Measurements from ENCODE around the gene GALNT9. TPM values are rescaled to one million over a fixed set of nuclear protein-coding genes. Genes with fewer than 3 reads are reported as not detected.

GALNT9 gene
- total RNA-seq, 6 donors from 2014 or later, result 0.26 TPM; not detected in 5

DNA sequence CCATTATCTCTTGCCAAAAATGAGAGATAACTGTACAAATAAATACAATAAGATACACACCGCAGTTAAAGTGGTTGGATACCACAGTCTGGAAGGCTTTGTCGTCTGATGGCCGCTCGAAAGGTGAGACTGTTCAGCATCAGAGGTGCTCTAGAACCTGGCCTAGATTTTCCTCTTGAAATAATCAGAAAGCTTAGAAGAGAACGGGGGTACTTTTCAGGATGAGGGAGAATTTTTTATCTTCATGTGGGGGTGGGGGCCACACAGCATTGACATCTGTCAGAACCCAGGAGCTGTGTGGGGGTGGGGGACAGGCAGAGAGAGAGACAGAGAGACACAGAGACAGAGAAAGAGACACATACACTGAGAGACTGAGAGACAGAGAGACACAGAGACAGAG, 90.5 kb downstream of the GALNT9 start:
- ATAC-seq (ENCODE audit: low FRiP score in 2 of 2), result no peak
- Histone ChIP-seq H3K4me3 (no peak overlapping the region), H3K36me3 (no peaks in the 10 kb centered on the region), H3K27me3 (no peaks in the 10 kb centered on the region), H3K4me1 (peaks cover 0 to 5% (median 0%) of the 10 kb centered on the region in 4 donors), H3K27ac (no peak overlapping the region), H3K9me3 (no peaks in the 10 kb centered on the region)
- TF ChIP-seq POLR2AphosphoS5 (IDR thresholded peaks at IDR 0.05) (no peak), POLR2A (IDR thresholded peaks at IDR 0.05) (no peak), EP300 (IDR thresholded peaks at IDR 0.05) (no peak)
- TF ChIP-seq, protein P1, sequence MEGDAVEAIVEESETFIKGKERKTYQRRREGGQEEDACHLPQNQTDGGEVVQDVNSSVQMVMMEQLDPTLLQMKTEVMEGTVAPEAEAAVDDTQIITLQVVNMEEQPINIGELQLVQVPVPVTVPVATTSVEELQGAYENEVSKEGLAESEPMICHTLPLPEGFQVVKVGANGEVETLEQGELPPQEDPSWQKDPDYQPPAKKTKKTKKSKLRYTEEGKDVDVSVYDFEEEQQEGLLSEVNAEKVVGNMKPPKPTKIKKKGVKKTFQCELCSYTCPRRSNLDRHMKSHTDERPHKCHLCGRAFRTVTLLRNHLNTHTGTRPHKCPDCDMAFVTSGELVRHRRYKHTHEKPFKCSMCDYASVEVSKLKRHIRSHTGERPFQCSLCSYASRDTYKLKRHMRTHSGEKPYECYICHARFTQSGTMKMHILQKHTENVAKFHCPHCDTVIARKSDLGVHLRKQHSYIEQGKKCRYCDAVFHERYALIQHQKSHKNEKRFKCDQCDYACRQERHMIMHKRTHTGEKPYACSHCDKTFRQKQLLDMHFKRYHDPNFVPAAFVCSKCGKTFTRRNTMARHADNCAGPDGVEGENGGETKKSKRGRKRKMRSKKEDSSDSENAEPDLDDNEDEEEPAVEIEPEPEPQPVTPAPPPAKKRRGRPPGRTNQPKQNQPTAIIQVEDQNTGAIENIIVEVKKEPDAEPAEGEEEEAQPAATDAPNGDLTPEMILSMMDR (IDR thresholded peaks at IDR 0.05), result no peak
- DNase-seq, result no peak
- WGBS, 2 donors, result 60 to 79% methylated on average over 5 of the region's 5 CpGs

DNA sequence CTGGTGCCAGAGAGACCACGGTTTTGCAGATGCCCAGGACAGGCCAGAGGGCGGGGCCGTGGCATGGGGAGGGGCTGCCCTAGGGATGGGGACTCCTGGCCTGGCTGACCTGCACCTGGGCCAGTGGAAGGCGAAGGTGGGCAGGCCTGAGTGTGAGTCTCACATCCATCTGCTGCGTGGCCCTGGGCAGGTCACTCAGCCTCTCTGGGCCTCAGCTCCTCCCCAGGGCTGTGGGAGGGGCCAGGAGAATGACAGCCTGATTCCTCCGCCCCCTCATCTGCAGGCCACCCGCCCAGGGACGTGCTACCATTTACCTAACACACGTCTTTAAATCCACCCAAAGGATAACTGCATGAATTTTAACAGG, 90.9 kb downstream of the GALNT9 start:
- H3K27me3 ChIP-seq, result no peaks in the 10 kb centered on the region
- DNase-seq, result no peak
- H3K9me3 ChIP-seq, result no peaks in the 10 kb centered on the region
- TF ChIP-seq, protein P1 (IDR thresholded peaks at IDR 0.05), result no peak
- no peak for TF ChIP-seq POLR2AphosphoS5 (IDR thresholded peaks at IDR 0.05)
- WGBS, 2 donors, result 56 to 81% methylated on average over 4 to 9 of the region's 9 CpGs
- no peak overlapping the region for H3K27ac ChIP-seq
- ATAC-seq (ENCODE audit: low FRiP score in 2 of 2), result peak; percentile 21 to 59
- no peak overlapping the region for H3K4me3 ChIP-seq
- H3K4me1 ChIP-seq, result peaks cover 0 to 5% (median 0%) of the 10 kb centered on the region in 4 donors
- H3K36me3 ChIP-seq, result no peaks in the 10 kb centered on the region

DNA sequence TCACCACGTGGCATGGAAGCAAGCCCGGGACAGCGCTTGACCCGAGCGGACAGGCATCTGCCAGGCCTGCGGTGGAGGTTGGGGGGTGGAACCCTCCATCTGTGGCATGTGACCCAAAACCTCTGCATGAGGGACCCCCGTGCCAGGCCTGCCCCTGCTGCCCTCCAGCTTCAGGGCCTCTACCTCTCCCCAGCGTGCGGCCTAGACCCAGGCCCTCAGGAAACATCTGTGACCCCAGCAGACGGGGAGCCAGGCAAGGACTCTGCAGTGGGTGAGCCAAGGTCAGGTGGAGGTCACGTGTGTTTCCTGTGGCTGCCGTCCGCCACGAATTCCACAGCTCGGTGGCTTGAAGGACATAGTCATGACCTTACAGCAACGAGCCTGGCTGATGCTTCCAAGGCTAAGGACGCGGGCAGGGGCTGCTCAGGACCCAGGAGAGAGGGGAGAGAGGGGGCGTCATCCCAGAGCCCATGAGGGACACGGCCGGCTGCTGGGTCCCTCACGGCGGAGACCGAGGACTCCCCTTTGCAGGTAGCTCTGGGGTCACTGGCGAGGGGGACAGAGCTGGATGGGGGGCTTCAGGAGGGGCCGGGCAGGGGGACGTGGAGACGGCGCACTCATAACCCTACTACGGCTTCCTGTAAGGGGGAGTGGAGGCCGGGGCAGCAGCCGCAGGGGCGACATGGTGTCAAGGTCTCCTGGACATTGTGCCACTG, 91.5 kb downstream of the GALNT9 start:
- H3K36me3 ChIP-seq, result no peaks in the 10 kb centered on the region
- H3K9me3 ChIP-seq, result no peaks in the 10 kb centered on the region
- WGBS, 2 donors, result 80 to 82% methylated on average over 10 to 30 of the region's 33 CpGs
- TF ChIP-seq, protein P1 (IDR thresholded peaks at IDR 0.05), result no peak
- TF ChIP-seq EP300 (IDR thresholded peaks at IDR 0.05) (no peak), POLR2AphosphoS5 (IDR thresholded peaks at IDR 0.05) (no peak), POLR2A (IDR thresholded peaks at IDR 0.05) (no peak)
- peak in 1 of 2 donors; percentile 80 for DNase-seq
- no peaks in the 10 kb centered on the region for H3K27me3 ChIP-seq
- no peak overlapping the region for H3K4me3 ChIP-seq
- H3K4me1 ChIP-seq, result peaks cover 0 to 5% (median 0%) of the 10 kb centered on the region in 4 donors
- peak; percentile 31 to 59 for ATAC-seq (ENCODE audit: low FRiP score in 2 of 2)
- H3K27ac ChIP-seq, result no peak overlapping the region

DNA sequence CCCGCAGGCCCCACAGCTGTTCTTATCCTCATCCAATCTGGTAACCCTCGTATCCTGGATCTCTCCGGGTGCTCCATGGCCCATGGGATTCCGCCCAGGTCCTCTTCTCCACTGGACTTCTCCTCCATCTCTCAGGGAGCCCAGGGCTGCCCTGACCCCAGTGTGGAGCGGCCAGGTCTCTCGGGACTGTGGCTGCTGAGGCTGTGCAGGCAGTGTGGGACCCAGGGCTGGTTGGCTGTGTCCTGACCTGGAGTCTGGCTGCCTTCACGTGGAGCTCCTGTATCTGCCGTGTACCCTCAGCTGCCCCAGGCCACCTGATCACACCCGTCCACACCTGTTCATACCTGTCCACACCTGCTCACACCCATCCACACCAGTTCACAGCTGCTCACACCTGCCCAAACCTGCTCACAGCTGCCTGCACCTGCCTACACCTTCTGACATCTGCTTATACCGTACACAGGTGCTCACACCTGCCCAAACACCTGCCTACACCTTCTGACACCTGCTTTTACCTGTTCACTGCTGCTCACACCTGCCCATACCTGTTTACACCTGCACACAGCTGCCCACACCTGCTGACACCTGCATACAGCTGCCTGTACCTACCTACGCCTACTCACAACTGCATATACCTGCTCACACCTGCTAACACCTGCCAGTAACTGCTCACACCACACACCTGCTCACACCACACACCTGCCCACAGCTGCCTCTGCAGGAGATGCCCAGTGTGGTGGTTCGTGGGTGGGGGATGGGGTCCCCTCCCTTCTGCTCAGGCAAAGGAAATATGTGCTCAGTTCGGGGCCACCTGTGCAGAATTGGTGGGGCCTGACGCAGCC, 92.2 kb downstream of the GALNT9 start:
- Histone ChIP-seq H3K9me3 (no peaks in the 10 kb centered on the region), H3K27ac (no peak overlapping the region), H3K36me3 (no peaks in the 10 kb centered on the region), H3K4me3 (no peak overlapping the region), H3K27me3 (no peaks in the 10 kb centered on the region), H3K4me1 (peaks cover 0 to 5% (median 0%) of the 10 kb centered on the region in 4 donors)
- DNase-seq, result no peak
- ATAC-seq (ENCODE audit: low FRiP score in 2 of 2), result peak; percentile 21 to 68
- TF ChIP-seq POLR2AphosphoS5 (IDR thresholded peaks at IDR 0.05), result no peak
- TF ChIP-seq POLR2A (IDR thresholded peaks at IDR 0.05), result no peak
- TF ChIP-seq, protein P1 (IDR thresholded peaks at IDR 0.05), result no peak
- TF ChIP-seq EP300 (IDR thresholded peaks at IDR 0.05), result no peak
- WGBS, 2 donors, result 81 to 87% methylated on average over 13 to 14 of the region's 14 CpGs
